ENCODE measurements around the gene HLA-B.

- TF ChIP-seq CTCF (IDR thresholded peaks at IDR 0.05): no peak
- no peak for TF ChIP-seq POLR2A (IDR thresholded peaks at IDR 0.05)
Observed at GRCh38 chr6:31365864-31366263, 8.9 kb upstream of the HLA-B start.
